SK-N-SH (cell line): ENCODE measurements around the gene UGDH. TPM values are rescaled to one million over a fixed set of nuclear protein-coding genes. Genes with fewer than 3 reads are reported as not detected.

ENCODE experiments used
- CTCF ChIA-PET: fragments of 300-600, 350-600 bp; formaldehyde crosslinking; extraction: SDS; loops from one replicate; lab custom pipeline; 2021; lab: Yijun Ruan, JAX
- POLR2A ChIA-PET: fragments of 350-600 bp; sonication (Branson Sonifier 250); formaldehyde crosslinking; extraction: SDS; loops from one replicate; lab custom pipeline; 2020; ENCODE audit warnings: antibody characterized with exemption, inconsistent platforms; lab: Yijun Ruan, JAX
- DNase-seq: peaks from one replicate; pipeline ENCODE4 v3.0.0; 2012
- H2AFZ ChIP-seq: fragments of 200-600 bp; sonication (generic); 2 replicates; pipeline ENCODE4 v1.8.1; 2016; ENCODE audit warnings: antibody characterized with exemption, mild to moderate bottlenecking, low read depth
- H3F3A ChIP-seq: fragments of 200-600 bp; sonication (generic); replicated peaks from 2 replicates; pipeline ENCODE3; 2016; ENCODE audit warnings: antibody characterized with exemption, mild to moderate bottlenecking; ENCODE audit not compliant: insufficient read depth
- H3K27ac ChIP-seq, 2 experiments: fragments of 200-500 bp in 1 of 2; fragments of 200-600 bp in 1 of 2; sonication (Bioruptor generic) in 1 of 2; sonication (generic), shearing (Covaris generic) in 1 of 2; 2 replicates each; pipeline versions ENCODE4 v1.5.1 to v1.6.1; 2014 to 2016; ENCODE audit warnings: low read depth in 2 of 2, inconsistent platforms in 1 of 2, low read length in 1 of 2, mild to moderate bottlenecking in 1 of 2, mixed read lengths in 1 of 2
- H3K27me3 ChIP-seq: fragments of 200-600 bp; sonication (generic), shearing (Covaris generic); 2 replicates; pipeline ENCODE4 v1.6.1; 2016; ENCODE audit warnings: mixed run types; ENCODE audit not compliant: insufficient read depth
- H3K36me3 ChIP-seq, 2 experiments: fragments of 200-500 bp in 1 of 2; fragments of 200-600 bp in 1 of 2; sonication (Bioruptor generic) in 1 of 2; sonication (generic) in 1 of 2; replicated peaks in 1 of 2; 2 replicates each; pipeline versions ENCODE3 to v1.5.1; 2014 to 2016; ENCODE audit warnings: low read length in 1 of 2, mild to moderate bottlenecking in 1 of 2; ENCODE audit not compliant: insufficient read depth in 2 of 2, control insufficient read depth in 1 of 2
- H3K4me1 ChIP-seq, 2 experiments: fragments of 200-500 bp in 1 of 2; fragments of 200-600 bp in 1 of 2; sonication (Bioruptor generic) in 1 of 2; sonication (generic), shearing (Covaris generic) in 1 of 2; 2 replicates each; pipeline versions ENCODE4 v1.5.1 to v1.6.1; 2014 to 2016; ENCODE audit warnings: low read depth in 1 of 2, low read length in 1 of 2, mixed run types in 1 of 2; ENCODE audit not compliant: insufficient read depth in 2 of 2, control insufficient read depth in 1 of 2
- H3K4me2 ChIP-seq: fragments of 200-600 bp; sonication (generic), shearing (Covaris generic); 2 replicates; pipeline ENCODE4 v1.6.1; 2017; ENCODE audit warnings: mixed run types
- H3K4me3 ChIP-seq, 2 experiments: fragments of 200-500 bp in 1 of 2; fragments of 200-600 bp in 1 of 2; sonication (Bioruptor generic) in 1 of 2; sonication (generic), shearing (Covaris generic) in 1 of 2; 2 replicates each; pipeline versions ENCODE4 v1.5.1 to v1.8.1; 2014 to 2016; ENCODE audit warnings: low read depth in 2 of 2, inconsistent platforms in 1 of 2, low read length in 1 of 2, mild to moderate bottlenecking in 1 of 2, mixed read lengths in 1 of 2, moderate library complexity in 1 of 2
- H3K79me2 ChIP-seq: fragments of 200-600 bp; sonication (generic); 2 replicates; pipeline ENCODE4 v1.8.1; 2017; ENCODE audit warnings: mild to moderate bottlenecking; ENCODE audit not compliant: insufficient read depth
- H3K9ac ChIP-seq: fragments of 200-600 bp; sonication (generic); 2 replicates; pipeline ENCODE4 v1.6.1; 2017; ENCODE audit warnings: mixed run types
- H3K9me2 ChIP-seq: fragments of 200-600 bp; sonication (generic); 2 replicates; pipeline ENCODE4 v1.6.1; 2017; ENCODE audit warnings: mixed run types
- H3K9me3 ChIP-seq: fragments of 200-600 bp; sonication (generic); 2 replicates; pipeline ENCODE4 v1.6.1; 2017; ENCODE audit warnings: mixed run types, mild to moderate bottlenecking, moderate library complexity
- H4K20me1 ChIP-seq: fragments of 200-600 bp; sonication (generic); 2 replicates; pipeline ENCODE4 v1.6.1; 2017; ENCODE audit warnings: mild to moderate bottlenecking, mixed run types; ENCODE audit not compliant: insufficient read depth
- IRF3 ChIP-seq: fragments of 150-350 bp; IDR thresholded peaks from 2 replicates; pipeline ENCODE4 v1.6.1; 2016; ENCODE audit warnings: mild to moderate bottlenecking, low read depth, low read length
- MXI1 ChIP-seq: IDR thresholded peaks from 2 replicates; pipeline ENCODE4 v1.6.1; 2012; ENCODE audit warnings: mild to moderate bottlenecking, low read depth, low read length, improper control_type of control experiment
- NRF1 ChIP-seq: IDR thresholded peaks from 2 replicates; pipeline ENCODE4 v1.6.1; 2012; ENCODE audit warnings: low read depth, mild to moderate bottlenecking, low read length
- PBX3 ChIP-seq: IDR thresholded peaks from 2 replicates; pipeline ENCODE4; 2012
- RAD21 ChIP-seq: IDR thresholded peaks from 2 replicates; pipeline ENCODE4 v1.6.1; 2012; ENCODE audit warnings: mild to moderate bottlenecking, low read length
- RFX5 ChIP-seq: IDR thresholded peaks from 2 replicates; pipeline ENCODE4 v1.6.1; 2012; ENCODE audit warnings: mild to moderate bottlenecking, improper control_type of control experiment, low read length
- SMC3 ChIP-seq: IDR thresholded peaks from 2 replicates; pipeline ENCODE4 v1.6.1; 2012; ENCODE audit warnings: low read depth, low read length, improper control_type of control experiment
- TEAD4 ChIP-seq: IDR thresholded peaks from 2 replicates; pipeline ENCODE4 v1.4.0; 2012; ENCODE audit warnings: mild to moderate bottlenecking, borderline replicate concordance; ENCODE audit not compliant: insufficient read depth
- USF1 ChIP-seq: IDR thresholded peaks from 2 replicates; pipeline ENCODE4 v1.4.0; 2012; ENCODE audit warnings: low read depth, borderline replicate concordance
- USF2 ChIP-seq: fragments of 150-350 bp; IDR thresholded peaks from 2 replicates; pipeline ENCODE4 v1.6.1; 2017; ENCODE audit warnings: antibody characterized with exemption, low read length, low read depth, borderline replicate concordance
- ZBTB33 ChIP-seq: IDR thresholded peaks from 2 replicates; pipeline ENCODE4 v1.4.0; 2012; ENCODE audit warnings: low read depth, borderline replicate concordance
- WGBS: methylation state at CpG from one replicate; pipeline ENCODE4 v1.1.6; 2017; ENCODE audit warnings: low lambda C conversion rate; 5-methylcytosine and 5-hydroxymethylcytosine counted together
- polyA plus RNA-seq, 3 experiments: library from polyadenylated mRNA; depleted of rRNA; stranded (reverse); fragments of >200 nt; gene quantifications; 2 replicates each; pipeline ENCODE4 v1.2.3, GENCODE V29; 2012

The UGDH gene
- polyA plus RNA-seq, 1 of the 3 experiments (the other 2 are of a cell fraction), result 41.6 TPM

GRCh38 chr4:39497909-39498726 lies 29.1 kb downstream of the UGDH start (continued):
- TF ChIP-seq SMC3, result no peak

- Histone ChIP-seq H3K27ac (no peak overlapping the region), H4K20me1 (no peaks in the 10 kb centered on the region), H3K4me3 (no peak overlapping the region), H3K4me1 (no peaks in the 10 kb centered on the region), H3K36me3 (peaks cover 19 to 35% of the 10 kb centered on the region in 2 experiments), H3K9ac (no peak overlapping the region), H2AFZ (no peak overlapping the region), H3K79me2 (peaks cover 9% of the 10 kb centered on the region; the same call in 1 of the 2 replicates), H3K27me3 (no peaks in the 10 kb centered on the region), H3K9me2 (no peaks in the 10 kb centered on the region), H3K9me3 (no peaks in the 10 kb centered on the region), H3K4me2 (no peak overlapping the region), H3F3A (peaks cover 24% of the 10 kb centered on the region)
- CTCF ChIA-PET, result no interaction called here
- 69% methylated on average over 4 of the region's 4 CpGs for WGBS
- POLR2A ChIA-PET, result no interaction called here
- TF ChIP-seq USF2, result no peak
- TF ChIP-seq PBX3, result peak; percentile 8; the same call in 1 of the 2 replicates
- no peak for DNase-seq
Measured at GRCh38 chr4:39495446-39496213, 31.6 kb downstream of the UGDH start.

- H3K4me1 ChIP-seq, result no peaks in the 10 kb centered on the region
- no peaks in the 10 kb centered on the region for H3K9me2 ChIP-seq
- H3K27me3 ChIP-seq, result no peaks in the 10 kb centered on the region
- H4K20me1 ChIP-seq, result no peaks in the 10 kb centered on the region
- no peaks in the 10 kb centered on the region for H3K79me2 ChIP-seq
- H3K27ac ChIP-seq, result no peak overlapping the region
- no peak overlapping the region for H2AFZ ChIP-seq
- CTCF ChIA-PET, result no interaction called here
- POLR2A ChIA-PET, result no interaction called here
- no peak overlapping the region for H3K9ac ChIP-seq
- H3F3A ChIP-seq, result peaks cover 23% of the 10 kb centered on the region
- H3K9me3 ChIP-seq, result no peaks in the 10 kb centered on the region
- DNase-seq, result no peak
- H3K4me3 ChIP-seq, result no peak overlapping the region
- H3K4me2 ChIP-seq, result no peak overlapping the region
- 100% methylated on average over 1 of the region's 1 CpG for WGBS
- TF ChIP-seq ZBTB33 (no peak), NRF1 (no peak), TEAD4 (no peak), RFX5 (no peak), IRF3 (no peak), USF1 (no peak), MXI1 (no peak), RAD21 (no peak), PBX3 (no peak)
- H3K36me3 ChIP-seq, result peaks cover 13 to 23% of the 10 kb centered on the region in 2 experiments
Measured at GRCh38 chr4:39494354-39494753, 32.9 kb downstream of the UGDH start.
